Measurements from ENCODE around the gene CTNNBIP1. TPM values are rescaled to one million over a fixed set of nuclear protein-coding genes. Genes with fewer than 3 reads are reported as not detected.

The CTNNBIP1 gene
- total and polyA plus RNA-seq, 8 donors: 9.4 to 27.3 (median 19.1) TPM

DNA sequence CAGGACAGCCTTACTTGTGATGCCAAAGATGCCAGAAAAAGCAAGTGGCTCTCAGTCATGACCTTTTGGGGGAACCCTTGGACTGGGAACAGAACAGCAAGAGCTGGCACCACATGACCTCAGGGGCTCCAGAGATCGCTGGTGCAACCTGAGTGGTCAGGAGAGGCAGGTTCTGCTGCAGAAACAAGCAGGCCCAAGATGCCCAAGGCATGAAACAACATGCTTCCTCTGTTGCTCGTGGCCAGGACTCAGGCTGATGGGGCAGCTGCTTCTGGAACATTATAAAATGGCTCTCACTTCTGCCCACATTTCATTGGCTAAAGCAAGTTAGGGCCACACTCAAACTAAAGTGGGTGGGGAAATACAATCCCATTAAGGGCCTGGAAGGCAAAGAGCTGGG is 68.6 kb downstream of the CTNNBIP1 start:
- DNase-seq (peak in 1 of 6 donors; percentile 35), FAIRE-seq (no peak), ATAC-seq (no peak)
- no peaks in the 10 kb centered on the region for H3K27me3 ChIP-seq
- WGBS, 2 donors: 95 to 99% methylated on average over 2 of the region's 2 CpGs
- intact Hi-C loops (cut with DNase I): no loop called here
- H3K27ac ChIP-seq: no peak overlapping the region
- peaks cover 0 to 7% (median 0%) of the 10 kb centered on the region in 3 donors for H3K4me1 ChIP-seq
- H3K4me3 ChIP-seq: no peak overlapping the region
- TF ChIP-seq, protein P1, sequence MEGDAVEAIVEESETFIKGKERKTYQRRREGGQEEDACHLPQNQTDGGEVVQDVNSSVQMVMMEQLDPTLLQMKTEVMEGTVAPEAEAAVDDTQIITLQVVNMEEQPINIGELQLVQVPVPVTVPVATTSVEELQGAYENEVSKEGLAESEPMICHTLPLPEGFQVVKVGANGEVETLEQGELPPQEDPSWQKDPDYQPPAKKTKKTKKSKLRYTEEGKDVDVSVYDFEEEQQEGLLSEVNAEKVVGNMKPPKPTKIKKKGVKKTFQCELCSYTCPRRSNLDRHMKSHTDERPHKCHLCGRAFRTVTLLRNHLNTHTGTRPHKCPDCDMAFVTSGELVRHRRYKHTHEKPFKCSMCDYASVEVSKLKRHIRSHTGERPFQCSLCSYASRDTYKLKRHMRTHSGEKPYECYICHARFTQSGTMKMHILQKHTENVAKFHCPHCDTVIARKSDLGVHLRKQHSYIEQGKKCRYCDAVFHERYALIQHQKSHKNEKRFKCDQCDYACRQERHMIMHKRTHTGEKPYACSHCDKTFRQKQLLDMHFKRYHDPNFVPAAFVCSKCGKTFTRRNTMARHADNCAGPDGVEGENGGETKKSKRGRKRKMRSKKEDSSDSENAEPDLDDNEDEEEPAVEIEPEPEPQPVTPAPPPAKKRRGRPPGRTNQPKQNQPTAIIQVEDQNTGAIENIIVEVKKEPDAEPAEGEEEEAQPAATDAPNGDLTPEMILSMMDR (IDR thresholded peaks at IDR 0.05): no peak
- H3K36me3 ChIP-seq: no peaks in the 10 kb centered on the region
- H3K9me3 ChIP-seq: no peaks in the 10 kb centered on the region

GRCh38 chr1:9840176-9840575 is 69.9 kb downstream of the CTNNBIP1 start:
- peak in 1 of 6 donors; percentile 18 for DNase-seq
- ATAC-seq: no peak
- TF ChIP-seq, protein P1 (IDR thresholded peaks at IDR 0.05): no peak
- Histone ChIP-seq H3K4me3 (no peak overlapping the region), H3K4me1 (peaks cover 0 to 7% (median 0%) of the 10 kb centered on the region in 3 donors), H3K27ac (no peak overlapping the region), H3K9me3 (no peaks in the 10 kb centered on the region), H3K36me3 (no peaks in the 10 kb centered on the region), H3K27me3 (no peaks in the 10 kb centered on the region)
- intact Hi-C loops (cut with DNase I): no loop called here
- WGBS, 2 donors: 82 to 85% methylated on average over 3 of the region's 3 CpGs
- FAIRE-seq: no peak

DNA sequence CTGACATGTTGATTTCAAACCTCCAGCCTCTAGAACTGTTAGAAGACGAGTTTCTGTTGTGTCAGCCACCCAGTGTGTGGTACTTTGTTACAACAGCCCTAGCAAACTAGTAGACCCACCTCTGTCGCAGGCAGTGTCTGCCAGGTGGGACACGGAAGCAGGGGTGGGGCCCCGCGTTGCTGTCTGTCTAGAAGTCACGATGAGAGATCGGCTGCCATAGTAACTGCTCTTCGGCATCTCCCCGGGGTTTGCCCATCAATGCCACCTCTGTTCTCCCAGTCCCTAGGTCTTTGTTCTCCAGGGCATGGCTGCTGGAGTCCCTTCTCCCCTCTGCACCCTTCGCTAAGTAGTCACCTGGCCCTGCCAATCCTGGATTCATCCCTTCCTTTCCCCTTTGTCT is 71.1 kb downstream of the CTNNBIP1 start:
- H3K27ac ChIP-seq: no peak overlapping the region
- no peaks in the 10 kb centered on the region for H3K36me3 ChIP-seq
- no peak overlapping the region for H3K4me3 ChIP-seq
- H3K27me3 ChIP-seq: no peaks in the 10 kb centered on the region
- 85 to 88% methylated on average over 10 of the region's 10 CpGs for WGBS, 2 donors
- intact Hi-C loops (cut with DNase I): no loop called here
- TF ChIP-seq, protein P1 (IDR thresholded peaks at IDR 0.05): no peak
- DNase-seq (no peak), FAIRE-seq (no peak), ATAC-seq (no peak)
- H3K4me1 ChIP-seq: peaks cover 0 to 7% (median 0%) of the 10 kb centered on the region in 3 donors
- no peaks in the 10 kb centered on the region for H3K9me3 ChIP-seq

DNA sequence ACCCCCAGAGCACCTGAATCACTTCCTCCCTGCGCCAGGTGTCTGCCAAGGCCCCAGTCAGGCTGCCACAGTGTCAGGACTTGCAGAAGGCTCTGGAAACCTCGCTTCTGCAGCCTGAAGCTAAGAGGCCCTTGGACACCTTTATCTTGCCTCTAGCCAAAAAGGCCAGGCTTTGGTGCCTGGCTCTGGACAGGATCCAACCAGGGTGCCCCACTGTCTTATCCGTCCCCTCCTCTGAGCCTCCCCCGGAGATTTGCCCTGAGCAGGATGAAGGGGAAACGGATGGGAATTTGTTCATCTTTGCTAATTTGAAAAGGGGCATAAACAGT is 73.5 kb downstream of the CTNNBIP1 start:
- intact Hi-C loops (cut with DNase I): no loop called here
- no peaks in the 10 kb centered on the region for H3K27me3 ChIP-seq
- H3K9me3 ChIP-seq: no peaks in the 10 kb centered on the region
- no peak overlapping the region for H3K4me3 ChIP-seq
- no peaks in the 10 kb centered on the region for H3K36me3 ChIP-seq
- no peak overlapping the region for H3K27ac ChIP-seq
- ATAC-seq (no peak), FAIRE-seq (no peak), DNase-seq (peak in 1 of 6 donors; percentile 28)
- H3K4me1 ChIP-seq: no peaks in the 10 kb centered on the region
- TF ChIP-seq, protein P1 (IDR thresholded peaks at IDR 0.05): no peak
- WGBS, 2 donors: 86% methylated on average over 5 of the region's 5 CpGs

DNA sequence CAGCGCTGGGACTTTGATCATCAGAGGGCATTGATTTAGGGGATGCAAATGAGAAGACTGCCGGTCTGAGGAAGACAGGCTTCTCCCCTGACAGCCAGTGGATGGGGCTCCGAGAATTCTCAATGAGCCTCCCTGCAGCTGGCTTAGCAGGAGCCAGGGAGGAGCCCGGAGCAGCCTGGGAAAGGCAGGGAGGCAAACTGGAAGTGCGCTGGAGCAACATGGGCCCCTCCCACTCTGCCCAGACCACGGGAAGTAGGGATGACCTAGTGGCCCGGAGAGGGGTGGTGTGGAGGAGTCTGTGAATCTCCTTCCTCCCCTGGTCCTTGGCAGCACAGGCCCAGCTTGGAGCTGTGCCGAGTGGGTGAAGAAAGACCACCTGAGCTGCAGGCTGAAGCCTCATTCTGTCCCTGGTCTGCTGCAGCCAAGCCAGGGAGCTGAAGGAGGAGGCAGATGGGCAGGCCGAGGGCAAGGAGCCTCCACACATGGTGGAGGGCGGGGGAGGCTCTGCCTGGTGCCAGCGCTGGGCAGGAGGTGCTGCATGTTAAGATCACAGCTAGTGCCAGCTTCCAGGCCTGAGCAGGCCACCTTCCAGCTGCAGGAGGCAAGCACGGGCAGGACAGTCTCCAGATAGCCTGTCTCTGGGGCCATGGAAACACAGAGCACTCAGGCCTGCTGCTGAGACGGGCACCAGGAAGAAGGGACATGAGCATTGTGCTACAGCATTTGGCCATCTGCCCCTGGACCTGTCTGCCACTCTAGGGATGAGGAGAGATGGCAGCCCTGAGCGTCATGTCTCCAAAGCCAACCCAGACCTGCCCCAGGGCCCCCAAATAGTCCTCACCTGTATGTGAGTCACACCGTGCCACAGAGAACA is 74.1 kb downstream of the CTNNBIP1 start:
- Histone ChIP-seq H3K27ac (no peak overlapping the region), H3K36me3 (no peaks in the 10 kb centered on the region), H3K4me1 (no peaks in the 10 kb centered on the region), H3K27me3 (no peaks in the 10 kb centered on the region), H3K4me3 (no peak overlapping the region), H3K9me3 (no peaks in the 10 kb centered on the region)
- ATAC-seq: peak in 2 of 4 donors; percentile 42 to 44
- intact Hi-C loops (cut with DNase I): no loop called here
- WGBS, 2 donors: 71 to 75% methylated on average over 15 of the region's 15 CpGs
- DNase-seq: no peak
- TF ChIP-seq, protein P1 (IDR thresholded peaks at IDR 0.05): no peak
- no peak for FAIRE-seq
